M059J (cell line): ENCODE data around the gene NUDT8. TPM values are rescaled to one million over a fixed set of nuclear protein-coding genes. Genes with fewer than 3 reads are reported as not detected.
"Not testable (repeated sequence)": the region's sequence is repeated elsewhere in the genome, so short reads cannot be mapped to it uniquely, and the experiment has no call there.

Source experiments
- DNase-seq: peaks from one replicate; pipeline ENCODE4 v3.0.0-alpha.2; 2012; ENCODE audit warnings: low read depth
- total RNA-seq: library from RNA; depleted of rRNA; stranded (reverse); fragments of >200 nt; shearing (Covaris generic); gene quantifications from 2 replicates; pipeline ENCODE4 v1.2.3, GENCODE V29; 2014

The NUDT8 gene
- total RNA-seq, 1 experiment from 2014 or later = 5.7 TPM

DNA sequence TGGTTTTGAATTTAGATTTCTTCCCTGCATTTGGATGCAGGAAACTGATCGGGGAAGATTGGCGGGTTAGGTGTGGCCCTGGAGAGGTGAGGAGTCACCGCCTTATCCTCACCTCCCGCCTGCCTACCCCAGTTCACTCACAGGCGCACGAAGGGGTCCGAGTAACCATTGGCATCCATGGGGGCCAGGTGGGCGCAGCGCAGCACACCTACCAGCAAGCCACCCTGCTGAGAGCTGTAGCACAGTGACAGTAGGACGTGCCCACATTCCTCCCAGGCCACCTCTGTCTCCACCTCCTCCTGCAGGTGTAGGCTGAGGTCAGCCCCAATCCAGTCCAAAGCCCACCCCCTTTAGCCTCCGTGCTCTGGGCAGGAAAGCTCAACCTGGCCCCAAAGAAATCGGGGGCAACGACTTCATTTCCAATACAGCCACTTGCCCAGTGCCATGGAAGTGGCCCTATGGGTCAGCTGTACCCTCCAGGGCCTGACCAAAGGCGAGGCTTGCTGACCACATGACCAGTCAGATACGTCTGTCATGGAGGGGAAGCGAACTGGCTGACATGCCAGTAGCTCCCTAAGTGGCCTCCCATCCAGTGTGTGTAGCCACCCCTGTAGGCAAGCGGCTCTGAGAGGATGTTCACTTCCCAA, 16.3 kb downstream of the NUDT8 start:
- no peak for DNase-seq

DNA sequence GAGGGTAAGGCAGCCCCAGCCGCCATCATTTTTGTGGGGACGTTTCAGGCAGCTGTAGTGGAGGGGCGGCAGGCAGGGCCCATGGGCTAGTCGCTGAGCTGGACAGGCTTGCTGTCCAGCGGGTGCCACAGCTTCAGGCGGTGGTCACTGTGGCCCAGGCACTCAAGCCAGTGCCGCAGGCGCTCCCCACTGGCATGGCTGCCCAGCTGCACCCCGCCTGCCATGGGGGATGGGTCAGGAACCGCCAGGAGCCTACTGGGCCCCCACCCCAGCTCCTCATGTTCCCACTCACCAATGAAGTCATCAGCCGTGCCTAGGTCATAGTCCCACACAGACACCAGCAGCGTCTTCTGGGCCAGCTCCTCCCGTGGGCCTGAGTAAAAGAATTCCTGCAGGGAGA, 17.0 kb downstream of the NUDT8 start:
- DNase-seq = no peak

GRCh38 chr11:67611704-67612587, 17.8 kb downstream of the NUDT8 start:
- DNase-seq = no peak

- DNase-seq = no peak
These were observed 18.6 kb downstream of the NUDT8 start for GRCh38 chr11:67611165-67611564.

DNA sequence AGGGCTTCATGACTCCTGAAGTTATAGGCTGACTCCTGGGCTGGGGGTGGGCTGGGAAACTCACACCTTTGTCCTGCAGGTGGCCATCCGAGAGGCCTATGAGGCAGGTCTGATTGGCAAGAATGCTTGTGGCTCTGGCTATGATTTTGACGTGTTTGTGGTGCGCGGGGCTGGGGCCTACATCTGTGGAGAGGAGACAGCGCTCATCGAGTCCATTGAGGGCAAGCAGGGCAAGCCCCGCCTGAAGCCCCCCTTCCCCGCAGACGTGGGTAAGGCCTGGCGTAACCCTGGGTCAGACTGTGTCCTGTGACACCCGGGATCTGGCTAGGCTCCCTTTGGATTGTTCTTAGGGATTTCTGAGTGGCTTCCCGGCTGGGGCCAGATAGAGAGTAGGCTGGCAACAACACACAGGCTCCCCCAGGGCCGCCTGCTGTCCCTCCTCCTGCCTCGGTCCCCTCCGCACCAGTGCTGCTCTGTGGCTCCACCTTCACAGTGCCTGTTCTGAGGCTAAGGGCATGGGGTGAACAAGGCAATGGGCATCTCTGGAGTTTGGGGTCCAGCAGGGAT, 19.4 kb downstream of the NUDT8 start:
- DNase-seq = no peak

GRCh38 chr11:67609316-67609715, 20.4 kb downstream of the NUDT8 start:
- no peak for DNase-seq

DNA sequence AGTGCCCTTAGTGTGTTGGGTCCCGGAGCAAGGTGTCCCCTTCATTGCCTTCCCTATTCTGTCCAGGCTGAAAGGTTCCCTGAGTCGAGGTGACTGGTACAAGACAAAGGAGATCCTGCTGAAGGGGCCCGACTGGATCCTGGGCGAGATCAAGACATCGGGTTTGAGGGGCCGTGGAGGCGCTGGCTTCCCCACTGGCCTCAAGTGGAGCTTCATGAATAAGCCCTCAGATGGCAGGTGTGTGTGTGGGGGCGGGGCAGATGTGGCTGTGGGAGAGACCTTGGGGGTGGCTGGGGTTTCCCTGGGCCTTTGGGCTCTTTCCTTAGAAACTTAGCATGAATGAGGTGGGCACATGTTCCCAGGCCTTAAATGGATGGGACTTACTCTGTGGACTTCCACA, 21.3 kb downstream of the NUDT8 start:
- DNase-seq = no peak

DNA sequence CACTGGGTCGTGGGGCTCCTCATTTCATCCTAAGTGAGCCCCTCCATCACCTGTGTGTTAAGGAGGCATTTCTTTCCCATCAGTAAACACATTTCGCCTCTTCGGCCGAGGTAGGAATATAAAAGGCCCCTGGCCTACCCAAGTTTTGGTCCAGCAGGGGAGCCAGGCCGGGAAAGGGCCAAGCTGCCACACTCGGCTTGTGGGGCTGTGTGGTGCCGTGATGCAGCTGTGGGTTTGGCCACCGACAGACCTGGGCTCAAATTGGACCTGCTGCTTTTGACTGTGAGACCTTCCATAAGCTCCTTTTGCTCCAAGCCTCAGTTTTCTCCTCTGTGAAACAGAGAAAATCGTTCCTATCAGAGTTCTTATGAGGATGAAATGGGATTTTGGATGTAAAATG, 22.2 kb downstream of the NUDT8 start:
- DNase-seq = no peak

DNA sequence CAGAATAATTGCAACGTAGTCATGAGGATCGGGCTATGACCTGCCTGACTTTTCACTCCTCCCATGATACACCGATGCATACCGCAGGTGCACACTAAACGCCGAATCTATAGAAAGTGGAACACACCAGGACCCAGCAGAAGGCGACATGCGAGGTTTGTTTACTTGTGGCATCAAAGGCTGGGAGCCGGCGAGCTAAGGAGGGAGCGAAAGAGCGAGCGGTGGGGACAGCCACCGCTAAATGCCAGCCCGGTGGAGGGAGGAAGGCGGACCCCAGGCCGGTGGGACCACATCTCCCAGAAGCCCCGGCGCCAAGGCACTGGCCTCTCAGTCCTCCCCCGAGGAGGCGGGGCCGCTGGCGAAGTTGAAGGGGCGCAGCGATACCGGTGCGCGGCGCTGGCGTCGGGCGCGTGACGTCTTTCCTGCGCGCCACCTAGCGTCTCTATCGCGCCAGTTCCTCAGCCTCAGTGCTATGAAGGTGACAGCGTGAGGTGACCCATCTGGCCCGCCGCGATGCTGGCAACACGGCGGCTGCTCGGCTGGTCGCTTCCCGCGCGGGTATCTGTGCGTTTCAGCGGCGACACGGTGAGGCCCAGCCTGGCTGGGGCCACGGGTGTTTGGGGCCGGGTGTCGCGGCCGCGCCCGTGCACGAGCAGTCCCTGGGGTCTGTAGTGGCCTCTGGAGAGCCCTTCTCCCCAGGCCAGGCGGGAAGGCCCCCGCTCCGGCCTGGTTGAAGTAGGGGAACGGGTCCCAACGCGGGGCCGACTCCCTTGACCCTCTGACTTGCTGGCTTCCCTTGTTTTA, 23.0 kb downstream of the NUDT8 start, which contains the start of gene NDUFV1:
Gene NDUFV1 (plus strand): TSS at position 445 of the 804 bp plus-strand sequence. CDS start 69 bp downstream, at position 514.
- peak; percentile 94 for DNase-seq

- peak; percentile 20 for DNase-seq
These were observed 23.6 kb downstream of the NUDT8 start for GRCh38 chr11:67606093-67606491.

GRCh38 chr11:67605231-67606011, 24.3 kb downstream of the NUDT8 start:
- DNase-seq = no peak

GRCh38 chr11:67604815-67605214, 24.9 kb downstream of the NUDT8 start:
- DNase-seq = no peak

GRCh38 chr11:67604119-67604518, 25.6 kb downstream of the NUDT8 start:
- DNase-seq = not testable (repeated sequence)

GRCh38 chr11:67601098-67601497, 28.6 kb downstream of the NUDT8 start:
- DNase-seq = no peak

DNA sequence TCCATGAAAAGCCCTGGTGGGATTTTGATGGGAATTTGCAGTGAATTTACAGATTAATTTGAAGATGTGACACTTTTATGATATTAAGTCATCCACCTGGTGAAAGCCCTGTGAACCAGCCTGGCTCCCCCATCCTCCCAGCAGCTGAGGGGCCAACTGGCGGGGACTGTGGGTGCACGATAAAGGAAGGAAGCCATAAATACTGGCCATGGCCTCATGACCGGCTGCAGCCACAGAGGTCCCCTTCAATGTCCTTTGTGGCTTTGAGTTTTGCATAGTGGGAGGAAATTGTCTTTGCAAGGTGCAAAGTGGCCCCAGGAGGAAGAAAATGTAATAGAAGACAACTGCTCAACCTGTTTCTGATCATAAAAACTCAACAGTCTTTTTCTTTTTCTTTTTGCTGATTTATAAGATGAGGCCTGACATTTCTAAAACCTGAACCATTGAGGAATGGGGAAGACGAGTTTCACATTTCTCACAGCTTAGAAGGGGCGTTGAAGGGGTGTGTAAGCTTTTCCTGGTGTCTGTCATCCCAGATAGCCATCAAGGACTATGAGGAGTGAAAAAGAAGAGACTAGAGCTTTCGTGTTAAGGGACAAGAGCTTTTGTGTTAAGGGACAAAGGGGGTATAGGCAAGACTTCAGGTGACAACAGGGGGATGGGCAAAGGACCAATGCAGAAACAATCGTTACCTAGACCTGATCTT, 29.3 kb downstream of the NUDT8 start:
- DNase-seq = no peak

GRCh38 chr11:67599149-67599548, 30.6 kb downstream of the NUDT8 start:
- DNase-seq = no peak

- DNase-seq = not testable (repeated sequence)
These were observed 31.8 kb downstream of the NUDT8 start for GRCh38 chr11:67597963-67598362.

DNA sequence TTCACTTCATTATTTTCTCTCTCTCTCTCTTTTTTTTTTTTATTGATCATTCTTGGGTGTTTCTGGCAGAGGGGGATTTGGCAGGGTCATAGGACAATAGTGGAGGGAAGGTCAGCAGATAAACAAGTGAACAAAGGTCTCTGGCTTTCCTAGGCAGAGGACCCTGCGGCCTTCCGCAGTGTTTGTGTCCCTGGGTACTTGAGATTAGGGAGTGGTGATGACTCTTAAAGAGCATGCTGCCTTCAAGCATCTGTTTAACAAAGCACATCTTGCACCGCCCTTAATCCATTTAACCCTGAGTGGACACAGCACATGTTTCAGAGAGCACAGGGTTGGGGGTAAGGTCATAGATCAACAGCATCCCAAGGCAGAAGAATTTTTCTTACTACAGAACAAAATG, 32.3 kb downstream of the NUDT8 start:
- not testable (repeated sequence) for DNase-seq

- DNase-seq = no peak
These were observed 32.9 kb downstream of the NUDT8 start for GRCh38 chr11:67596753-67597300.

- no peak for DNase-seq
These were observed 35.3 kb downstream of the NUDT8 start for GRCh38 chr11:67594480-67594879.
